Measurements from ENCODE around the gene PIP4K2A.
A peak's percentile ranks its signal among the peaks of the same experiment; 100 is the strongest.

The PIP4K2A gene

DNA sequence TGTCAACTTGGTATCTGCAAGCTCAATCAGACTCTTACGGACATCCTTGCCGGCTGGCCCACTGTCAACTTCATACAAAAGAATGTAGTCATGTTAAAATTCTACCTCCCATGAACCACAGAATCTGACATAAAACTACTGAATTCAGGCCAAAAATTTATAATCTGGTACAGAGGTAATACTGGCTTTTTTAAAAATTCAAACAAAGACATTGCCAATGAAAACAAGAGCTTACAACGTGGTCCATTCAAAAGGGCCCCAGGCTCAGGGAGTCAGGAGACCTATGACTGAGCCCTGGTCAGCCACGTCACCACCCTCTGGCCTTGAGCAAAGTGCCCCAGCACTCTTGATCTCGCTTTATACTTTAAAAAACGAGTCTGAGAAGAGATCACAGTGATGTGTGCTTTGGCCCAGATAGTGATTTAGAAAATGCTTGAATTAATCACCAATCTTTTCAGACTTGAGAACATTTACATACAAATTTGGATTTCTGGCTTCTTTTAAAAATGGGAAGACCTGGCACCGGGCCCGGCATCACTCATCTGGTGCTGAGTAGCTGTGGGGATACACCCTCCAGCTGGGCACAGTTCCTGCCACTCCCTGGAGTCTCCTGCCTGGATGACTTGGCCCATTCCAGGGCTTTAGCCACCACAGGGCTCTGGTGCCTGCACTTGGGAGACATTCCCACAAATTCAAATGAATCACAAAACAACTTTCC, 94.1 kb downstream of the PIP4K2A start:
- peaks cover 66% of the 10 kb centered on the region for H3K4me1 ChIP-seq (ENCODE audit: control insufficient read depth, insufficient read depth, low read length)
- H3K27me3 ChIP-seq (ENCODE audit: control insufficient read depth, insufficient read depth, low read length): no peaks in the 10 kb centered on the region
- no peak overlapping the region for H3K9ac ChIP-seq (ENCODE audit: low read depth, low read length)
- no peak overlapping the region for H3K27ac ChIP-seq (ENCODE audit: low read depth, low read length)
- H3K4me3 ChIP-seq (ENCODE audit: low read depth, low read length): no peak overlapping the region
- no peaks in the 10 kb centered on the region for H3K9me3 ChIP-seq (ENCODE audit: control insufficient read depth, insufficient read depth, low read length)
- no peaks in the 10 kb centered on the region for H3K36me3 ChIP-seq (ENCODE audit: control insufficient read depth, insufficient read depth, low read length)

DNA sequence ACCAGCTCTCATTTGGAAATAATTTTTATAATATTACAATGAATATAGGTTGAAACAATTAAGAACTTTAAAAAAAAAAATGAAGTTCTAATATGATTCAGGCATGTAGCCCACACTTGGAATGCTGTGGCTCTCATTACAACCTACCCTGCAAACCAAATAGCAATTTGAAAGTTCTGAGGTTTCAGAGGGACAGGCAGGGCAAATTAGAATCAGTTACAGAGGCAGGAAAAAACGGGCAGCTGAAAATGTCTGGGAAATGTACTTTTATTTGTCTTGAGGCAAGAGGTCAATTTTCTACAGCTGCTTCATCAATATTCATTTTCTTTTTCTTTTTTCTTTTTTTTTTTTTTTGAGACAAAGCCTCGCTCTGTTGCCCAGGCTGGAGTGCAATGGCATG, 95.3 kb downstream of the PIP4K2A start:
- H3K4me1 ChIP-seq (ENCODE audit: control insufficient read depth, insufficient read depth, low read length): peaks cover 66% of the 10 kb centered on the region
- no peak overlapping the region for H3K27ac ChIP-seq (ENCODE audit: low read depth, low read length)
- no peak overlapping the region for H3K9ac ChIP-seq (ENCODE audit: low read depth, low read length)
- no peaks in the 10 kb centered on the region for H3K36me3 ChIP-seq (ENCODE audit: control insufficient read depth, insufficient read depth, low read length)
- no peaks in the 10 kb centered on the region for H3K27me3 ChIP-seq (ENCODE audit: control insufficient read depth, insufficient read depth, low read length)
- no peak overlapping the region for H3K4me3 ChIP-seq (ENCODE audit: low read depth, low read length)
- no peaks in the 10 kb centered on the region for H3K9me3 ChIP-seq (ENCODE audit: control insufficient read depth, insufficient read depth, low read length)

DNA sequence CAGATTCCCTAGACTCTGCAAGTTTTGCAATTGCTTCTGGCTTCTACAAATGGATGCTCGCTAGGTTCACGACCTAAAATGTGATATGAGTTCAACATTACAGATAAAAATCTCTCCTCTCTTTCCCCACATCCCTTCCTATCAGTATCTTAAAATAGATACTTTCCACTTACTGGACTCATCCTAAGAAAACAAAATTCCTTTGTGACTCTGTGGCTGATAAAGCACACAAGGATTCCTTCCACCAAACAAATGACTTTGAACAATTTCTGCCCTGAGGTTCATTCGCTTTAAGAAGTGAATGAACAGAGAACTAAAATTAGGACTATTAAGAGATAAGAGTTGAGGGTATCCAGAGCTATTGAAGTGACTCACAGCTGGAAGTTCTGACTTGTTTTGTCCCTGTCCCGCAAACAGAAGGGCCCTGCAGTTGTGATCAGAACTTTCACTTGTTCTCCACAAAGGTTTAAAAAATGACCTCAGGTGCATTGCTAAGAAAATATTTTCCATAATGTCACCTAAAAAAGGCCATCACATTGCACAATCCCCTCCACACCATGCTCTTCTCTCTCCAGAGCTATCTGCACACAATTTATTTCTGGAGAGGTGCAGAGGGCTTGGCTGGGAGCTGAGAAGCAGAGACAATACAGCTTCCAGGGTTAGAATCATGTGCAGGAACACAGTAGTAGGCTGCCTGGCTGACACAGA, 96.1 kb downstream of the PIP4K2A start:
- H3K9ac ChIP-seq (ENCODE audit: low read depth, low read length): no peak overlapping the region
- H3K9me3 ChIP-seq (ENCODE audit: control insufficient read depth, insufficient read depth, low read length): no peaks in the 10 kb centered on the region
- H3K36me3 ChIP-seq (ENCODE audit: control insufficient read depth, insufficient read depth, low read length): no peaks in the 10 kb centered on the region
- no peak overlapping the region for H3K4me3 ChIP-seq (ENCODE audit: low read depth, low read length)
- peak overlapping the region; percentile 26 for H3K27ac ChIP-seq (ENCODE audit: low read depth, low read length)
- peaks cover 66% of the 10 kb centered on the region for H3K4me1 ChIP-seq (ENCODE audit: control insufficient read depth, insufficient read depth, low read length)
- H3K27me3 ChIP-seq (ENCODE audit: control insufficient read depth, insufficient read depth, low read length): no peaks in the 10 kb centered on the region

- Histone ChIP-seq H3K9me3 (ENCODE audit: control insufficient read depth, insufficient read depth, low read length) (no peaks in the 10 kb centered on the region), H3K9ac (ENCODE audit: low read depth, low read length) (no peak overlapping the region), H3K27me3 (ENCODE audit: control insufficient read depth, insufficient read depth, low read length) (no peaks in the 10 kb centered on the region), H3K36me3 (ENCODE audit: control insufficient read depth, insufficient read depth, low read length) (no peaks in the 10 kb centered on the region), H3K4me3 (ENCODE audit: low read depth, low read length) (no peak overlapping the region), H3K4me1 (ENCODE audit: control insufficient read depth, insufficient read depth, low read length) (peaks cover 72% of the 10 kb centered on the region), H3K27ac (ENCODE audit: low read depth, low read length) (no peak overlapping the region)
Measured at GRCh38 chr10:22617516-22617915, 96.9 kb downstream of the PIP4K2A start.

DNA sequence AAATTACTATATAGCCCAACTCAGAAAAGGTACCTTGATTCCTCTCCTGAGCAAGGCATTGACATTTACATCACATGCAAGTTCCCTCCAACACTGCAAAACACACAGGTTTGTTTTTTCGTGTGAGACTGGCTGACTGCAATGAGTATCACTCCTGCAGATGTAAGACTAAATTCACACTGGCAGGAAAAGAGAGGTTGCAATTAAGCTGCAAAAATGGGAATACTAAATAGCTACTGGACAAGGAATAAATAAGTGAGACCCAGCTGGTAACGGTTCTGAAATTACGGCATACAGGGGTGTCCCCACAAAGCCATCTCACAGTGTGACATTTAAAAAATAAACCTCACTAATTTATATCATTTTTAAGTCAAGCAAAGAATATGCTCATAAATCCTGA, 97.3 kb downstream of the PIP4K2A start:
- Histone ChIP-seq H3K9me3 (ENCODE audit: control insufficient read depth, insufficient read depth, low read length) (no peaks in the 10 kb centered on the region), H3K9ac (ENCODE audit: low read depth, low read length) (no peak overlapping the region), H3K4me1 (ENCODE audit: control insufficient read depth, insufficient read depth, low read length) (peaks cover 72% of the 10 kb centered on the region), H3K27me3 (ENCODE audit: control insufficient read depth, insufficient read depth, low read length) (no peaks in the 10 kb centered on the region), H3K36me3 (ENCODE audit: control insufficient read depth, insufficient read depth, low read length) (no peaks in the 10 kb centered on the region), H3K4me3 (ENCODE audit: low read depth, low read length) (no peak overlapping the region), H3K27ac (ENCODE audit: low read depth, low read length) (peak overlapping the region; percentile 22)

DNA sequence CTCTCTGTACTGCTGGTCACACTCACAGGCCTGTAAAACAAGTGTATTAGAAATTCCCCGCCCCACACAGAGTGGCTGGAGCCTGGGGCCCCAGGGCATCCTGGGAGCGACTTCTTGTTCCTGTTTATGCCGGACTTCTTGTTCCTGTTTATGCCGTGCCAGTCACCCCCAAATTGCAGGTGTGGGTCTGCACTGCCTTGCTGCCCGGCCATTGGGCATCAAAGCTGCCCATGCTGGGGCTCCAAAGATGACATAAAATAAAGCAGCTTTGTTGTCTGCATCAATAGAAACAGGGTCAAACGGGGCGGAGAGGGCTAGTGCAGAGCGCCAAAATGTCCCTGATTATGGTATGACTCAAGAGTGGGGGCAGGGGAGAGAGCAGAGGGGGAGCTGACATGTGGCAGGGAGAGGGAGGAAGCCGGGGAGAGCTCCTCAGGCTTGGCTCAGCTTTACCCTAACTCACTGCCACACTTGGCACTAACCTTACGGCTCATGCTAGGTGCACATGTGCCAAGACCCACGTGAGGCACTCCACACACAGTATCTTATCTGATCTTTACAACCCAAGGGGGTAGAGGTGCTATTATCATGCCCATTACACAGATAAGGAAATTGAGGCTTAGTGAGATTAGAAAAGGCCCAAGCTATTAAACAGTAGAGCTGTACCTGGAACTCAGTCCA, 98.4 kb downstream of the PIP4K2A start:
- Histone ChIP-seq H3K4me1 (ENCODE audit: control insufficient read depth, insufficient read depth, low read length) (peaks cover 71% of the 10 kb centered on the region), H3K36me3 (ENCODE audit: control insufficient read depth, insufficient read depth, low read length) (no peaks in the 10 kb centered on the region), H3K27ac (ENCODE audit: low read depth, low read length) (no peak overlapping the region), H3K9ac (ENCODE audit: low read depth, low read length) (no peak overlapping the region), H3K4me3 (ENCODE audit: low read depth, low read length) (no peak overlapping the region), H3K9me3 (ENCODE audit: control insufficient read depth, insufficient read depth, low read length) (no peaks in the 10 kb centered on the region), H3K27me3 (ENCODE audit: control insufficient read depth, insufficient read depth, low read length) (no peaks in the 10 kb centered on the region)

GRCh38 chr10:22615101-22615500, 99.3 kb downstream of the PIP4K2A start:
- Histone ChIP-seq H3K9ac (ENCODE audit: low read depth, low read length) (no peak overlapping the region), H3K9me3 (ENCODE audit: control insufficient read depth, insufficient read depth, low read length) (no peaks in the 10 kb centered on the region), H3K4me3 (ENCODE audit: low read depth, low read length) (no peak overlapping the region), H3K27me3 (ENCODE audit: control insufficient read depth, insufficient read depth, low read length) (no peaks in the 10 kb centered on the region), H3K4me1 (ENCODE audit: control insufficient read depth, insufficient read depth, low read length) (peaks cover 74% of the 10 kb centered on the region), H3K36me3 (ENCODE audit: control insufficient read depth, insufficient read depth, low read length) (no peaks in the 10 kb centered on the region), H3K27ac (ENCODE audit: low read depth, low read length) (no peak overlapping the region)

DNA sequence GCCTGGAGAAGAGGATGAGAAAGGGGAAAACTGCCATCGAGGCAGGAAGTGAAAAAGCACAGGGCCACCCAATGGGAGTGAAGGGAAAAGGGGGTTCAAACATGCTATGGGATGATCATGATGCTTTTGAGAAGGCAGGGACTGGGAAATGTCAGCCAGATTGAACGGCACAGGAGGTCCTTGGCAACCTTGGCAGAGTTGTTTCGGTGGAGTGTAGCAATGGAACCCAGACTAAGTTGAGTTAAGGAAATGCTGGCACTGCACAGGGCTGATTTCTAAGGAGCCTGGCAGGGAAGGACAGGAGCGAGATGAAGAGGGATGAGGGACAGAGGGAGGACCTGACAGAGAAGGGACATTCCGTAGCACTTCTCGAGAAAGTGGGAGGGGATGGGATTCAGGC, 101.4 kb downstream of the PIP4K2A start:
- Histone ChIP-seq H3K9ac (ENCODE audit: low read depth, low read length) (no peak overlapping the region), H3K9me3 (ENCODE audit: control insufficient read depth, insufficient read depth, low read length) (no peaks in the 10 kb centered on the region), H3K27me3 (ENCODE audit: control insufficient read depth, insufficient read depth, low read length) (no peaks in the 10 kb centered on the region), H3K36me3 (ENCODE audit: control insufficient read depth, insufficient read depth, low read length) (peaks cover 14% of the 10 kb centered on the region), H3K27ac (ENCODE audit: low read depth, low read length) (no peak overlapping the region), H3K4me3 (ENCODE audit: low read depth, low read length) (no peak overlapping the region), H3K4me1 (ENCODE audit: control insufficient read depth, insufficient read depth, low read length) (peaks cover 62% of the 10 kb centered on the region)

DNA sequence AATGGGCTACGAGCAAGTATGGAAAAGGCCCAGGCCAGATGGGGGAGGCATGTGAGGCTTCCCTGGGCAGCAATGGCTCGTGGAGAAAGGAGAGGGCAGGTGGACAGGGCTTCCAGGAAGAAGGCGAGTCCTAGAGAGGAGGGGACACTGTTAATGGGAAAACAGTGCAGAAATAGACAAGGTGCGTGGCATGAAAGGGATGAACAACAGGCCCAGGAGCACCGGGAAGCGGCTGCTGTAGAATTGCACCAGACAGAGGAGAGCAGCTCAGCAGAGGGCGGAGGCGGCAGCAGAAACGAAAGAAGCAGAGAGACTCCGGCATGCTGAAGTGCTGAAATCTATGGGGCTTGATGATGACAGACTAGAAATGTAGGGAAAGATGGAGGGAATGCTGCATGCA, 102.1 kb downstream of the PIP4K2A start:
- Histone ChIP-seq H3K9ac (ENCODE audit: low read depth, low read length) (no peak overlapping the region), H3K9me3 (ENCODE audit: control insufficient read depth, insufficient read depth, low read length) (no peaks in the 10 kb centered on the region), H3K4me3 (ENCODE audit: low read depth, low read length) (no peak overlapping the region), H3K27ac (ENCODE audit: low read depth, low read length) (no peak overlapping the region), H3K27me3 (ENCODE audit: control insufficient read depth, insufficient read depth, low read length) (no peaks in the 10 kb centered on the region), H3K36me3 (ENCODE audit: control insufficient read depth, insufficient read depth, low read length) (peaks cover 21% of the 10 kb centered on the region), H3K4me1 (ENCODE audit: control insufficient read depth, insufficient read depth, low read length) (peaks cover 55% of the 10 kb centered on the region)

- Histone ChIP-seq H3K36me3 (ENCODE audit: control insufficient read depth, insufficient read depth, low read length) (peaks cover 28% of the 10 kb centered on the region), H3K4me1 (ENCODE audit: control insufficient read depth, insufficient read depth, low read length) (peaks cover 48% of the 10 kb centered on the region), H3K9me3 (ENCODE audit: control insufficient read depth, insufficient read depth, low read length) (no peaks in the 10 kb centered on the region), H3K27ac (ENCODE audit: low read depth, low read length) (no peak overlapping the region), H3K27me3 (ENCODE audit: control insufficient read depth, insufficient read depth, low read length) (no peaks in the 10 kb centered on the region), H3K9ac (ENCODE audit: low read depth, low read length) (no peak overlapping the region), H3K4me3 (ENCODE audit: low read depth, low read length) (no peak overlapping the region)
Measured at GRCh38 chr10:22611425-22612115, 102.8 kb downstream of the PIP4K2A start.

Measured in HUES48 (cell line).